Ectodermal cell (in vitro differentiated cells): ENCODE data around the gene SFXN4.

Experiments used
- H3K27ac ChIP-seq: 2 replicates; pipeline ENCODE4 v1.7.0; 2013; ENCODE audit warnings: mild to moderate bottlenecking, low read depth, low read length; ENCODE audit not compliant: insufficient read depth, poor library complexity, severe bottlenecking
- H3K27me3 ChIP-seq: 2 replicates; pipeline ENCODE4 v1.7.0; 2013; ENCODE audit warnings: mild to moderate bottlenecking, low read length; ENCODE audit not compliant: insufficient read depth, control insufficient read depth, poor library complexity, severe bottlenecking
- H3K36me3 ChIP-seq: one replicate; pipeline ENCODE4 v1.7.0; 2013; ENCODE audit warnings: low read length; ENCODE audit not compliant: control insufficient read depth, insufficient read depth
- H3K4me1 ChIP-seq: one replicate; pipeline ENCODE4 v1.7.0; 2013; ENCODE audit warnings: low read length; ENCODE audit not compliant: control insufficient read depth, insufficient read depth
- H3K4me3 ChIP-seq: 2 replicates; pipeline ENCODE4 v1.7.0; 2013; ENCODE audit warnings: low read depth, low read length, control low read depth; ENCODE audit not compliant: insufficient read depth
- H3K9me3 ChIP-seq: 2 replicates; pipeline ENCODE4 v1.7.0; 2013; ENCODE audit warnings: mild to moderate bottlenecking, low read length, moderate library complexity; ENCODE audit not compliant: control insufficient read depth
- WGBS, 2 experiments: methylation state at CpG; one replicate each; pipeline ENCODE4 v1.1.7; 2013; ENCODE audit warnings: missing lambda C conversion rate in 2 of 2; 5-methylcytosine and 5-hydroxymethylcytosine counted together

The SFXN4 gene

GRCh38 chr10:119206603-119207365 is 41.3 kb upstream of the SFXN4 start:
- peak overlapping the region; percentile 90 for H3K27ac ChIP-seq

DNA sequence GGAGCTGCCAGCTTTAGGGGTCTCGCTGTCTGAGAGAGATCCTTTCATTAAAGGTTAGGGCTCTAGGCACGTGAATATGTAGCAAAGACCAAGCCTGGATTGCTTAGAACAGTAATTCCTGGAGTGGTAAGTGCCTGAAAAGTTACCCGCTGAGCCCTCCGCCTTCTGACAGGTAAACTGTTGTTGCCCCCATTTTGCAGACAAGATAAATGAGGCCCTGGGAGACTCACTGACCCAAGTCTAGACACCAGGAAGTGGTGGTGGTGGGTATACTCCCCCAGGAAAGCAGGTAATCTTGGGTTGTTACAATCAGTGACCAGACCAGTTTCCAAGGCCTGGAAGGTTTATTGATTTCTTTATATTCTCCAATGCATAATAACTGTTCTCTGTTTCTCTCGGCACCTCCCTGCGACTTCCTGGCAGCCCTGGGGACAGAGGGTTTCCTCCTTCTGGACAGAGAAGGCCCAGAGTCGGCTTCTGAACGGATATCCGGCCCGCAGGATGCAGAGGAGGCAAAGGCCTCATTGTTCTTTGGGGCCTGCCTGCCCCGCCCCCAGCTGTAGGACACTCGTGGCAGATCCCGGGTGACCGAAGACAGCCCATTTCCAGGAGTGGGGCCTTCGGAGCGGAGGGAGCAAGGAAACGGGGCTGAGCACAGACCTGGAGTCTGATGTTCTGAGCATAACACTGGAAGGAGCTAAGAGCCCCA is 40.5 kb upstream of the SFXN4 start:
- peak overlapping the region; percentile 59 for H3K4me3 ChIP-seq
- H3K27ac ChIP-seq: peak overlapping the region; percentile 90
- no peaks in the 10 kb centered on the region for H3K36me3 ChIP-seq
- peaks cover 24% of the 10 kb centered on the region for H3K4me1 ChIP-seq
- peaks cover 17% of the 10 kb centered on the region for H3K27me3 ChIP-seq
- H3K9me3 ChIP-seq: no peaks in the 10 kb centered on the region
- 57 to 59% methylated on average over 17 of the region's 17 CpGs for WGBS, 2 experiments

More at GRCh38 chr10:119206603-119207365, 41.3 kb upstream of the SFXN4 start:
- H3K4me1 ChIP-seq: peaks cover 29% of the 10 kb centered on the region
- WGBS, 2 experiments: 3% methylated on average over 97 of the region's 97 CpGs
- H3K9me3 ChIP-seq: no peaks in the 10 kb centered on the region
- H3K27me3 ChIP-seq: peaks cover 17% of the 10 kb centered on the region
- no peaks in the 10 kb centered on the region for H3K36me3 ChIP-seq
- H3K4me3 ChIP-seq: peak overlapping the region; percentile 59

DNA sequence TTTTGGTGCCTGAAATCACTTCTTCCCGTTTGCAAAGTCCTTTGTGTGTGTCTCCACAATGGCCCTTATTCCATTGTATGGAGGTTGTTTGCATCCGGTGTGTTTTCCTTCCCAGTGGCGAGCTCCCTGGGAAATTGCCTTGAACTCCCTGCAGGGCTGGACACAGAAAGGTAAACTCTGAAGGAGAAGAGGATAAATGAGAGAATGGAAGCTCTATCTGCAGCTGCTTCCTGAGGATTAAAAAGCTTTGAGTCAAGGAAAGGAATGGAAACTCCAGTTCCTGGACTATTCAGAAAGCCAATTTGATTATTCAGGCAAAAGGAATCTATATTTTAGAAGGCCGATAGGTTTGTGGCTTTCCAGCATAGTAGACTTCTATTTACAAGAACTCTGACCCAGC is 37.5 kb upstream of the SFXN4 start:
- Histone ChIP-seq H3K36me3 (no peaks in the 10 kb centered on the region), H3K4me3 (no peak overlapping the region), H3K27me3 (peaks cover 1% of the 10 kb centered on the region), H3K27ac (no peak overlapping the region), H3K4me1 (peaks cover 6% of the 10 kb centered on the region), H3K9me3 (no peaks in the 10 kb centered on the region)
- 40 to 47% methylated on average over 4 of the region's 4 CpGs for WGBS, 2 experiments

DNA sequence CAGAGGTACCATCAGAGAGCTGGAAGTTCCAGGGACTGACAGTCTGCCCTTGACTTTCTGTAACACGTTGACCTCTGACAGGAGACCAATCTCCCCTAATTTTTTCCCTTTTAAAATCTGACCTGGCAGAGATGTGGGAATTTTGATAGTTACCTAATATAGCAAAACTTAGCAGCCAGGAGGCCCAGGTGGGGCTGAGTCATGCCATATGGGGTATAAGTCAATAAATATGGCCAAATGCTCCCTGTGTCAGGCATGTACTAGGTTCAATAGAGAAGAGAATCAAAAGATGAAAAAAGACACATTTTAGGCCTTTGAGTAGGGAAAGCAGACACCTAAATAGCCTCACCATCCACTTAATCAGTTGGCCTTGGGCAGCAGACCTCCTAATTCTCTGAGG is 35.7 kb upstream of the SFXN4 start:
- H3K36me3 ChIP-seq: no peaks in the 10 kb centered on the region
- no peaks in the 10 kb centered on the region for H3K27me3 ChIP-seq
- H3K4me3 ChIP-seq: no peak overlapping the region
- H3K4me1 ChIP-seq: peaks cover 4% of the 10 kb centered on the region
- 100% methylated on average over 1 of the region's 1 CpG for WGBS, 2 experiments
- no peak overlapping the region for H3K27ac ChIP-seq
- no peaks in the 10 kb centered on the region for H3K9me3 ChIP-seq

- Histone ChIP-seq H3K27ac (no peak overlapping the region), H3K36me3 (no peaks in the 10 kb centered on the region), H3K4me1 (no peaks in the 10 kb centered on the region), H3K4me3 (no peak overlapping the region), H3K27me3 (no peaks in the 10 kb centered on the region), H3K9me3 (no peaks in the 10 kb centered on the region)
- 55 to 56% methylated on average over 9 of the region's 9 CpGs for WGBS, 2 experiments
Observed at GRCh38 chr10:119199231-119199992, 33.9 kb upstream of the SFXN4 start.

GRCh38 chr10:119198438-119198837 is 32.9 kb upstream of the SFXN4 start:
- no peaks in the 10 kb centered on the region for H3K36me3 ChIP-seq
- no peak overlapping the region for H3K4me3 ChIP-seq
- H3K4me1 ChIP-seq: no peaks in the 10 kb centered on the region
- no peak overlapping the region for H3K27ac ChIP-seq
- 67% methylated on average over 7 of the region's 7 CpGs for WGBS, 2 experiments
- no peaks in the 10 kb centered on the region for H3K9me3 ChIP-seq
- H3K27me3 ChIP-seq: no peaks in the 10 kb centered on the region

GRCh38 chr10:119197921-119198320 is 32.4 kb upstream of the SFXN4 start:
- Histone ChIP-seq H3K27me3 (no peaks in the 10 kb centered on the region), H3K9me3 (no peaks in the 10 kb centered on the region), H3K36me3 (no peaks in the 10 kb centered on the region), H3K4me1 (no peaks in the 10 kb centered on the region), H3K27ac (no peak overlapping the region), H3K4me3 (no peak overlapping the region)
- WGBS, 2 experiments: 84 to 86% methylated on average over 4 of the region's 4 CpGs

- H3K4me1 ChIP-seq: no peaks in the 10 kb centered on the region
- H3K36me3 ChIP-seq: no peaks in the 10 kb centered on the region
- H3K4me3 ChIP-seq: no peak overlapping the region
- H3K9me3 ChIP-seq: no peaks in the 10 kb centered on the region
- H3K27ac ChIP-seq: no peak overlapping the region
- 71 to 76% methylated on average over 4 of the region's 4 CpGs for WGBS, 2 experiments
- H3K27me3 ChIP-seq: no peaks in the 10 kb centered on the region
Observed at GRCh38 chr10:119191881-119192280, 26.4 kb upstream of the SFXN4 start.

DNA sequence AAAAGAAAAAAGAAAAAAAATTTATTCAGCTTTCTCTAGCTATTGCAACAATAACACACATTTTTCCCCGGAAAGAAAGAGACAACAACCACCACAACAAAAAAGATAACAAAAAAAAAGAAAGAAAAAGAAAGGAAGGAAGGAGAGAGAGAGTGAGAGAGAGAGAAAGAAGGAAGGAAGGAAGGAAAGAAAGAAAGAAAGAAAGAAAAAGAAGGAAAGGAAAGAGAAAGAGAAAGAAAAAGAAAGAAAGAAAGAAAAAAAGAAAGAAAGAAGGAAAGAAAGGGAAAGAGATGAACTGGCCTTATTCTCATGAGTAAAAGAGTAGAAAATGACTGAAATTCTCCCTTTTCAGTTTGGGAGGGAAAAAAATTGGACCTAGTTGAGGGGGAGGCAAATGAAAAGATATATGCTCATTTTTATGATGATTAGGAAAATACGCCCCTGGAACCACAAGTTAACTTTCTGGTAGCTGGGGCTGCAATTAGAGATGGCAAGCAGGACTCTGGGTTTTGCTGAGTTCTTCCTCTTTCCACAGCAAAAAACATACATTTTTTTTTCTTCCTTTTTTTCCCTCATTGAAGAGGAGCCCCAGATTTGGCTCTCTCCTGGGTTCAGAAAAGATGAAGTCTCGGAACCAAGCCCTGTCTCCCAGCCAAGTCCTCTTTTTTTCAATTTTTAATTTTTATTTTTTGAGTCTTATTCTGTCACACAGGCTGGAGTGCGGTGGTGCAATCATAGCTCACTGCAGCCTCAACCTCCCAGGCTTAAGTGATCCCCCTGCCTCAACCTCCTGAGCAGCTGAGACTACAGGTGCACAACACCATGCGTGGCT is 25.7 kb upstream of the SFXN4 start:
- Histone ChIP-seq H3K4me1 (no peaks in the 10 kb centered on the region), H3K36me3 (no peaks in the 10 kb centered on the region), H3K27ac (no peak overlapping the region), H3K4me3 (no peak overlapping the region), H3K9me3 (no peaks in the 10 kb centered on the region), H3K27me3 (no peaks in the 10 kb centered on the region)
- 57 to 60% methylated on average over 4 of the region's 5 CpGs for WGBS, 2 experiments
